ENCODE results near the gene NUTM2A.
"Not testable (repeated sequence)": the region's sequence is repeated elsewhere in the genome, so short reads cannot be mapped to it uniquely, and the experiment has no call there.

GRCh38 chr10:87237244-87237643 lies 12.0 kb downstream of the NUTM2A start:
- not testable (repeated sequence) for TF ChIP-seq CTCF (IDR thresholded peaks at IDR 0.05; ENCODE audit: insufficient read depth, low read depth, low read length); EZH2 (IDR thresholded peaks at IDR 0.05; ENCODE audit: insufficient read depth, low read length)

Measured in astrocyte (in vitro differentiated cells and primary cell).